Measurements from ENCODE around the gene ZDHHC12.

Gene ZDHHC12

GRCh38 chr9:128677794-128678193 lies 46.1 kb downstream of the ZDHHC12 start:
- TF ChIP-seq POU6F1 (CRISPR knock-in tag; IDR thresholded peaks at IDR 0.05; ENCODE audit: borderline replicate concordance, low read depth) (no peak), ZNF70 (CRISPR knock-in tag; IDR thresholded peaks at IDR 0.05) (no peak), SNAI2 (CRISPR knock-in tag; IDR thresholded peaks at IDR 0.05) (no peak), ZNF565 (CRISPR knock-in tag; conservative IDR thresholded peaks at IDR 0.05; ENCODE audit: low read depth) (no peak), TCF4 (CRISPR knock-in tag; IDR thresholded peaks at IDR 0.05; ENCODE audit: borderline replicate concordance) (no peak), GLIS3 (CRISPR knock-in tag; IDR thresholded peaks at IDR 0.05) (no peak), ESRRG (CRISPR knock-in tag; IDR thresholded peaks at IDR 0.05) (no peak), TSHZ2 (CRISPR knock-in tag; IDR thresholded peaks at IDR 0.05) (no peak), ZFP30 (CRISPR knock-in tag; IDR thresholded peaks at IDR 0.05) (no peak), OSR1 (CRISPR knock-in tag; IDR thresholded peaks at IDR 0.05) (no peak), ZC3H10 (CRISPR knock-in tag; IDR thresholded peaks at IDR 0.05) (no peak), ZNF8 (CRISPR knock-in tag; IDR thresholded peaks at IDR 0.05) (no peak), ISL1 (CRISPR knock-in tag; IDR thresholded peaks at IDR 0.05) (no peak), CSDC2 (CRISPR knock-in tag; IDR thresholded peaks at IDR 0.05) (no peak), ZFP3 (CRISPR knock-in tag; IDR thresholded peaks at IDR 0.05) (no peak), BACH2 (CRISPR knock-in tag; IDR thresholded peaks at IDR 0.05; ENCODE audit: borderline replicate concordance) (no peak)
- no peak for ATAC-seq

GRCh38 chr9:128675382-128675781 lies 48.5 kb downstream of the ZDHHC12 start:
- no peak for TF ChIP-seq ZNF565 (CRISPR knock-in tag; conservative IDR thresholded peaks at IDR 0.05; ENCODE audit: low read depth)
- no peak for TF ChIP-seq ZC3H10 (CRISPR knock-in tag; IDR thresholded peaks at IDR 0.05)
- TF ChIP-seq TOX (CRISPR knock-in tag; IDR thresholded peaks at IDR 0.05; ENCODE audit: borderline replicate concordance): no peak
- TF ChIP-seq CSRNP3 (CRISPR knock-in tag; IDR thresholded peaks at IDR 0.05): no peak
- TF ChIP-seq CSDC2 (CRISPR knock-in tag; IDR thresholded peaks at IDR 0.05): no peak
- TF ChIP-seq PATZ1 (CRISPR knock-in tag; IDR thresholded peaks at IDR 0.05; ENCODE audit: borderline replicate concordance): no peak
- no peak for TF ChIP-seq ZNF70 (CRISPR knock-in tag; IDR thresholded peaks at IDR 0.05)
- TF ChIP-seq BACH2 (CRISPR knock-in tag; IDR thresholded peaks at IDR 0.05; ENCODE audit: borderline replicate concordance): no peak
- TF ChIP-seq POU6F1 (CRISPR knock-in tag; IDR thresholded peaks at IDR 0.05; ENCODE audit: borderline replicate concordance, low read depth): no peak
- TF ChIP-seq ZFP30 (CRISPR knock-in tag; IDR thresholded peaks at IDR 0.05): no peak
- no peak for TF ChIP-seq ZFP3 (CRISPR knock-in tag; IDR thresholded peaks at IDR 0.05)
- TF ChIP-seq ISL1 (CRISPR knock-in tag; IDR thresholded peaks at IDR 0.05): no peak
- no peak for TF ChIP-seq ZNF8 (CRISPR knock-in tag; IDR thresholded peaks at IDR 0.05)
- TF ChIP-seq ESRRG (CRISPR knock-in tag; IDR thresholded peaks at IDR 0.05): no peak
- no peak for TF ChIP-seq OSR1 (CRISPR knock-in tag; IDR thresholded peaks at IDR 0.05)
- TF ChIP-seq TSHZ2 (CRISPR knock-in tag; IDR thresholded peaks at IDR 0.05): no peak
- no peak for TF ChIP-seq CREB5 (CRISPR knock-in tag; IDR thresholded peaks at IDR 0.05; ENCODE audit: low read depth)
- no peak for TF ChIP-seq RARB (CRISPR knock-in tag; IDR thresholded peaks at IDR 0.05)
- TF ChIP-seq TCF4 (CRISPR knock-in tag; IDR thresholded peaks at IDR 0.05; ENCODE audit: borderline replicate concordance): no peak
- ATAC-seq: no peak

Measured in SK-N-SH treated with all-trans-retinoic acid at 6 μM for 48 hours (cell line).